ENCODE measurements around the gene ANKMY1. TPM values are rescaled to one million over a fixed set of nuclear protein-coding genes. Genes with fewer than 3 reads are reported as not detected.

The ANKMY1 gene
- total RNA-seq, 1 donor from 2014 or later, result 5.3 TPM

DNA sequence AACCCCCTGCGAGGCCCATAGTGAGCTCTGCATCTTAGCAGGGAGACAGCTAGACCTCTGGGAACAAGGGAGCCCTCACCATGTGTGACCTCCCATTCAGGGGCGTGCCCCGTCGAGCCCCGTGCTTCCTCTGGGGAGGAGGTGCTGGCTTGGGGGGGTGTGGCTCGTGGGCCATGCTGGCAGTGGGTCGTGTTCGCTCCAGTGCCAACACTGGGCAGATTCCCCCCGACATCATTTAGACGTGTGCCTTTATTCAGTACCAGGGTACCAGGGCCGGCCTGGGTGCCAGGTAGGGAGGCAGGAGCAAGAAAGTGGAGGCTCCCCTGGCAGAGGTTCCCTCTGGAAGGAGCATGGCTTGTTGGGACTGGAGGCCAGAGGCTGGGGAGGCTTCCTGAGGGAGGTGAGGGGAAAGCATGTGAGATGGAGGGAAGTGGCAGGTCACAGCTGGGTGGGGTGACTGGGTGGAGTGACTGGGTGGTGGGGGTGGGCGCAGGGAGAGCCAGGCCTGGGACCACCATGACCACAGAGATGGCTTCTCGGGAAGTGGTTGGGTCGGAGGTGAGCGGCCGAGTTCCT, 107.2 kb downstream of the ANKMY1 start:
- no peak for DNase-seq (ENCODE audit: low read depth, low spot score)

DNA sequence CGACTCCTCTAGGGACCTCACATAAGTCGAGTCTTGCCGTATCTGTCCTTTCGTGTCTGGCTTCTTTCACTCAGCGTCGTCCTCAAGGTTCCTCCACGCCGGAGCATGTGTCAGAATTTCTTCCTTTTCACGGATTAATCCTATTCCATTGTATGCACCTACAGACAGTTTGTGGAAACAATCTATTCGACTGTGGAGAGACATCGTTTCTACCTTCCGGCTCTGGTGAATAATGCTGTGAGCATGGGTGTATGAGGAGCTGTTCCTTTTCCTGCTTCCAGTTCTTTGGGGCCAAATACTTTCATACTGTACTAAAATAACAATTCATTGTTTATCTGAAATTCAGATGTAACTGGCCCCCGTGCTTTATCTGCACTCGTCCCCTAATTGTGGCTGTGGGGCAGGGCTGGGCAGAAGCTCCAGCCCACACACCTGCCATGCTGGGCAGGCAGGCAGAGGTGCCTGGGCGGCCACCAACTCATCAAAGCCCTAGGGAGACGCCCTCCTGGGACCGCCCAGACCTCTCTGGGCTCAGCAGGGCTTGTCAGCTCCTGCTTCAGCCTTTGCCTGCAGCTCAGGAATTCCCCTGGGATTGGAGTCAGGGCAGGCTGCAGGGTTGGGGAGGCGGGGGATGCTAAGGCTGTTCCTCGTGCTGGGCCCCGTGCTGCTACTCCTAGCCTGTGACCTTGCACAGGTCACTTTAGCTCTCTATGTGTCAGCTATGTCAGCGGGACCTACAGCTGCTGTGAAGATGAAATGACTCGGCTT, 107.8 kb downstream of the ANKMY1 start:
- DNase-seq (ENCODE audit: low read depth, low spot score), result no peak

GRCh38 chr2:240448387-240449274, 109.2 kb downstream of the ANKMY1 start:
- no peak for DNase-seq (ENCODE audit: low read depth, low spot score)

DNA sequence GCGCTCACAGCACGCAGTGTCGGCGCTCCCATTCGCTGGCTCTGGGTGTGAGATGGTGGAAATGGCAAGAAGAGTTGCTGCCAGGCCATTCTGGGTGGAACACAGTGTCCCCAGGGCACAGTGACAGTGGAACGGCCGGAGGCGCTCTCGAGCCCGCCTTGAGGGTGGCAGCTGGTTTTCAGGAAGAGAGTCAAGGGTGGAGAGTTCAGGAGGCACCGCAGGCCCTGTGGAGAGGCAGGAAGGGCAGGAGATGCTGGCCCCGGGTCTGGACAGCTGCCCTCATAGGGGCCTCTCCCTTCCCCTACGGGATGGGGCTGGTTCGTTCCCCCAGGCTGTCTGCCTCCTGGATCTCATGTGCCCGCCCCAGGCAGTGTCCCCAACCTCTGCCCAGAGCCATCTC, 109.9 kb downstream of the ANKMY1 start:
- no peak for DNase-seq (ENCODE audit: low read depth, low spot score)

GRCh38 chr2:240447331-240447730, 110.5 kb downstream of the ANKMY1 start:
- no peak for DNase-seq (ENCODE audit: low read depth, low spot score)

DNA sequence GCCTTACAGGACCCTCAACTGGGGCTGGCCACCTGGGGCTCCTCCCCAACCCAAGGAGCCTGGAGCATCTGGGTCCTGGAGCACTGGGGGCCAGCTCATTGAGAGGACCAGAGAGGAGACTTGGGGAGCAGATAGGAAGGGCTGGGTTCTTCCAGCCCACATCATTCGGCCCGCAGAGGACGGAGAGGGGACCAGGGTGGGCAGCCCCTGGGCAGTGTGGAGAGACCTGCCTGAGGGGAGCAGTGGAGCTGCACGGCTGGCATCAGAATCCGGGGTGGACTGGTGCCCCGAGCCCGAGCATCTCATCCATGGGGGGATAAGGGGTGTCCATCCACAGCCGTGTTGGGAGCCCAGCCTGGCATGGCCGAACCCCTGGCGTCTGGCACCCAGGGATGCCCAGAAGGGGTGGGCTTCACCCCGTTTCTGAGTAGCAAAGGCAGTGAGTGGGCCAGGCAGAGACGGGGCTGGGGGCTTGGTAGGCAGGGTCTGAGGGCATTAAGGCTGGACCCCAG, 111.1 kb downstream of the ANKMY1 start:
- no peak for DNase-seq (ENCODE audit: low read depth, low spot score)

DNA sequence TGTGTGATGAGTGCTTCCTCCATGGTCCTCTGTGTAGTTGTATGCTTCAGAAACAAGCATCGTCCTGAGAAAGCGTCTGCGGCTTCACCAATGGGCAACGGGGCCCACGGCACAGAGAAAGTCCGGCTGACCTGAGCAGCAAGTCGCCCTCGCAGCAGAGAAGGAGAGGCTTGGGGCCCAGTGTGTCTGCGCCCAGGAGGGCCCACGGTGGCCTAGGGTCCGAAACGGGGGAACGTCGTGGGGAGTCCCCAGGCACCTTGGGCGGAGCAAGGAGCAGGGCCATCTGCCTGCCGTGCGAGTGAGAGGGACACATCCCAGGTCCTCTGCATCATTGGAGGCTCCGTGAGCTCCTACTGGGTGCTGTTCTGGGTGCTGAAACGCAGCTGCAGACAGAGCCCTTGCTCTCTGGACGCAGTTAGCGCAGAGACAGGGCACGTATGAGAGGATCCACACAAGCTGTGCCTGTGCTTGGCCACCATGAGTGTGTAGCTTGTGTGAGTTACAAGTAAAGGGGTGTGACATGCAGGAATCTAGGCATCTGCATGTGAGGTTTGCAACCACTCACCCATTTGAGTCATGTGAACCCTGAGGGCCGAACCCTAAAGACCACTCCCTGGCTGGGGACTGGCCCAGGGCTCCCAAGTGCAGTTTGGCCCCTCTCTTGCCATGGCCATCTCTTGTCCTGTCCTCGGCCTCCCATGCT, 111.7 kb downstream of the ANKMY1 start:
- no peak for DNase-seq (ENCODE audit: low read depth, low spot score)

- DNase-seq (ENCODE audit: low read depth, low spot score), result no peak
These were observed 113.3 kb downstream of the ANKMY1 start for GRCh38 chr2:240444464-240444863.

- DNase-seq (ENCODE audit: low read depth, low spot score), result no peak
These were observed 113.9 kb downstream of the ANKMY1 start for GRCh38 chr2:240443891-240444301.

GRCh38 chr2:240442891-240443715, 114.7 kb downstream of the ANKMY1 start:
- no peak for DNase-seq (ENCODE audit: low read depth, low spot score)

DNA sequence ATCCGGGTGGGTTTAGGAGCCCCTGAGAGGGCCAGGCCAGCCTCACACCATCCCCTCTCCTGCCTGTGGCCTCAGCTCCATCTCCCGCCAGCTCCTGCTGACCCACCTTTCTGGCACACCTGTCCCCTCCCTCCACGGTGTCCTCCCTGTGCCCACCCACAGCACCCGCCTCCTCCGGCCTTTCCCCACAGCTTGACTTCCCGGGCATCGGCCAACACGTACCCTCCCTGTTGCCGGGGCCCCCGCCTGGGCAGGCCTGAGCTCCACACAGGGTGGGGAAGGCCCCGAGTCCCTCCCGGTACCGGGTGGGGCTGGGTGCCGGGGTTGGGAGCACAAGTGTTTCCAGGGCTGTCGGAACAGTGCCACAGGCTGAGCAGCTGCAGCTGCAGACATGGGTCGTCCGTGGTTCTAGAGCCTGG, 115.8 kb downstream of the ANKMY1 start:
- no peak for DNase-seq (ENCODE audit: low read depth, low spot score)

DNA sequence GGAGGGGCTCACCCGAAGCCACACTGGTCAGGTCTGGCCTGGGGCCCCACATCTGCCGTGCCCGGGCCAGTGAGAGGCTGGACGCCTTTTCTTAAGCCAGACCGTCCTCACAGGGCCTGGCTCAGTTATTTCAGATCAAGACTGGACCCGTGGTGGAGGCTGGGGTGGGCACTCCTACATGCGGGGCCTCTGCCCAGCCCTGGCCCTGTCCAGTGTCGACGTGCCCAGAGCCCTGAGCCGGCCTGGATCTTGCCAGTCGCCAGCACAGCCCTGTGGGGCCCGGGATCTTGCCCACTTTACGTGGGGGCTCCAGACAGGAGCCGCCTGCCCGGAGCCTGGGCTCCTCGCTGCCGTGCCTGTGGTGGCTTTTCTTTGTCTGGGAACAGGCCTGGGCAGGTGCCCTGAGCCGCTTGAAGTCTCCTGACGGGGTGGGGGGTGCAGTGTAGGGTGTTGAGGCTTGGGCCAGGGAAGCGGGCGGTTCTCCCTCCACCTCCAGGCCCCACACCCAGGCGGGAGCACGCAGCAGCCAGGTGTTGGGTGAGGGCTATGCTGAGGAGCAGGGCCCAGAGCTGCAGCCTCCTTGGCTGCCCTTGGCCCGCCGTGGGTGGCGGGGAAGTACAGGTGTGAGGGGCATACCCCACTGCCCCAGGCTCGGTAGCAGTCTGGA, 116.3 kb downstream of the ANKMY1 start:
- DNase-seq (ENCODE audit: low read depth, low spot score), result no peak

DNA sequence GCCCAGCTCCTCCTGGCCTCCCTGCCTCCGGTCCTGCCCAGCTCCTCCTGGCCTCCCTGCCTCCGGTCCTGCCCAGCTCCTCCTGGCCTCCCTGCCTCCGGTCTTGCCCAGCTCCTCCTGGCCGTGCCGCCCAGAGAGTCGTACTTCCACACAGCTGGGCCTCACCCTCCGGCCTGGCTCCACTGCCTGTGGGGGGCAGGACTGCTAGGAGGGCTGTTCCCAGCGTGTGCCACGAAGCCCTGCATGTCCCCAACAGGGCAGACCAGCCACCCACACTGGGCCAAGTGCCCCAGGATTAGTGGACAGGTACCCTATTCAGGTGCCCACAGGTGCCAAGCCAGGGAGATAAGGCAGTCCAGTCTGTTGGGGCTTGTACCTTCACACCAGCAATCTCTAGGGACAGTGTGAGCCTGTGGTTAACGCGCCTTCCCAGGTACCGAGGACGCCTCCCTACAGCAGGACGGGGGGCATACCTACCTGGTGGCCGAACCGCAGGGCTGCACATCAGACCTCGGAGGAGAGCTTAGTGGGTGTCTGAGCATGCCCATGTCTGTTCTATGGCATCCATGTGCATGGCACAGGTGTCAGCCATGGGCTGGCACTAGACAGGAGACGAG, 117.0 kb downstream of the ANKMY1 start:
- DNase-seq (ENCODE audit: low read depth, low spot score), result no peak

DNA sequence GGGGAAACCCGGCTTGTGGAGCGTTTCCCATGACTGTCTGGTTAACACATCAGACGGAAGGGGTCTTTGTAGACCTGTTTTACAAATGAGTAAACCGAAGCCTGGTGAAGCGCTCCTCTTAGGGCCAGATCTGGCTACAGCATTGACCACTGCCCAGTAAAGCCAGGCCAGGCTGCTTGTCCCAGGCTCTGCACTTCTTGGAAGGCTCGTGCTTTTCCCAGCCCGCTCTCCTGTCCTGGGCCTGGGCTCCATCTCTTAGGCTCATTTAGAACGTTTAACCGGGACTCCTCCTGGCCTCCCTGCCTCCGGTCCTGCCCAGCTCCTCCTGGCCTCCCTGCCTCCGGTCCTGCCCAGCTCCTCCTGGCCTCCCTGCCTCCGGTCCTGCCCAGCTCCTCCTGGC, 117.5 kb downstream of the ANKMY1 start:
- DNase-seq (ENCODE audit: low read depth, low spot score), result no peak

GRCh38 chr2:240439698-240440151, 118.1 kb downstream of the ANKMY1 start:
- no peak for DNase-seq (ENCODE audit: low read depth, low spot score)

GRCh38 chr2:240438810-240439697, 118.7 kb downstream of the ANKMY1 start:
- DNase-seq (ENCODE audit: low read depth, low spot score), result no peak

DNA sequence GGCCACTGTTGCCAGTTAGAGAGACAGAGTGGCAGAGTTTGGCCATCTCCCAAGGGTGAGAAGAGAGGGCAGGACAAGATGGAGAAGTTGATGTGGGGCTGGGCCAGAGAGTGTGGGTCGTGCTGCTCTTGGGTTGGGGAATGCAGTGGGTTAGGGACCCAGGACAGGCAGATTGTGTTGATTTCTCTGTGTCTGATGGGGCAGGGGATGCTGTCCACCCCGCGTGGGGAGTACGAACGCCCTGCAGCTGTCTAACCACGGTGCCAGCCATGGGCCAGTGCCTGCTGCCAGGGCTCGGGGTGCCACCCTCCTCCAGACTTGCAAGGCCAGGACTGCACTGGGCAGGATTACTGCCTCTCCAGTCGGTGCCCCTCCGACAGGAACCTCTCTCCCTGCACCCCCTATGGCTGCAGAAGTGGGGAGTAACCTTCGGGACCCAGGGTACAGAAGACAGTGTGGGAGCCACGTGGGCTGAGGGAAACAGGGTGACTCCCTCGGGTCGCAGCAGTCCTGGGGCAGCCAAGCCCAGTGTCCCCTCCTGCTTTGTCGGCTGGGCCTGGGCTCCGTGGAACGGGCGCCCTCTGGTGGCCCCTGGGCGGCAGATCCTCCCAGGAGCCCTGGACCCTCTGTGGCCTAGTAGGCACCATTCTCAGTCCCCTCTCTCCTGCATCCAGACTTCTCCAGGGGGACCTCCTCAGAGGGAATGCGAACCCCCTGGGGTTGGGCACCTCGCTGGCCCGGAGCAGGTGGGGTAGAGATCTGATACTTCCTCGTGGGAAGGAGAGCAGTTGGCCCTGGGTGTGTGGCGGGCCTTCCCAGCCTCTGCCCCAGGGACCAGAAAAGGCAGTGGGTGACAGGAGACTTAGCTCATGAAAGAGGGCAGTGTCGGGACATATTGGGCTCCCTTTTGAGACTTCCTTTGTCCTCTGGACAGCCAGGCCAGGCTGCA, 119.7 kb downstream of the ANKMY1 start:
- no peak for DNase-seq (ENCODE audit: low read depth, low spot score)
